Measurements from ENCODE around the gene SDK1.
A peak's percentile ranks its signal among the peaks of the same experiment; 100 is the strongest.

SDK1 gene, protein sequence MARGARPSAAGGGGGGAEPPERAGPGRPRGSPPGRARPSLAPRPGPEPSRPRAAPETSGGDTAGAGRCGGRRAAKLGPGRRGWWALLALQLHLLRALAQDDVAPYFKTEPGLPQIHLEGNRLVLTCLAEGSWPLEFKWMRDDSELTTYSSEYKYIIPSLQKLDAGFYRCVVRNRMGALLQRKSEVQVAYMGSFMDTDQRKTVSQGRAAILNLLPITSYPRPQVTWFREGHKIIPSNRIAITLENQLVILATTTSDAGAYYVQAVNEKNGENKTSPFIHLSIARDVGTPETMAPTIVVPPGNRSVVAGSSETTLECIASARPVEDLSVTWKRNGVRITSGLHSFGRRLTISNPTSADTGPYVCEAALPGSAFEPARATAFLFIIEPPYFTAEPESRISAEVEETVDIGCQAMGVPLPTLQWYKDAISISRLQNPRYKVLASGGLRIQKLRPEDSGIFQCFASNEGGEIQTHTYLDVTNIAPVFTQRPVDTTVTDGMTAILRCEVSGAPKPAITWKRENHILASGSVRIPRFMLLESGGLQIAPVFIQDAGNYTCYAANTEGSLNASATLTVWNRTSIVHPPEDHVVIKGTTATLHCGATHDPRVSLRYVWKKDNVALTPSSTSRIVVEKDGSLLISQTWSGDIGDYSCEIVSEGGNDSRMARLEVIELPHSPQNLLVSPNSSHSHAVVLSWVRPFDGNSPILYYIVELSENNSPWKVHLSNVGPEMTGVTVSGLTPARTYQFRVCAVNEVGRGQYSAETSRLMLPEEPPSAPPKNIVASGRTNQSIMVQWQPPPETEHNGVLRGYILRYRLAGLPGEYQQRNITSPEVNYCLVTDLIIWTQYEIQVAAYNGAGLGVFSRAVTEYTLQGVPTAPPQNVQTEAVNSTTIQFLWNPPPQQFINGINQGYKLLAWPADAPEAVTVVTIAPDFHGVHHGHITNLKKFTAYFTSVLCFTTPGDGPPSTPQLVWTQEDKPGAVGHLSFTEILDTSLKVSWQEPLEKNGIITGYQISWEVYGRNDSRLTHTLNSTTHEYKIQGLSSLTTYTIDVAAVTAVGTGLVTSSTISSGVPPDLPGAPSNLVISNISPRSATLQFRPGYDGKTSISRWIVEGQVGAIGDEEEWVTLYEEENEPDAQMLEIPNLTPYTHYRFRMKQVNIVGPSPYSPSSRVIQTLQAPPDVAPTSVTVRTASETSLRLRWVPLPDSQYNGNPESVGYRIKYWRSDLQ (N-terminal part only)

GRCh38 chr7:3300651-3301448 lies at the start of gene SDK1:
TSS of gene SDK1 (plus strand) at chr7:3301252. CDS start at chr7:3301587, 335 bp downstream.
- peaks cover 19% of the 10 kb centered on the region for H3K4me1 Mint-ChIP-seq
- peak within 1 kb of the TSS; percentile 77 to 89 for H3K4me3 Mint-ChIP-seq
- peak; percentile 92 to 94 for DNase-seq
- no peak within 1 kb of the TSS for H3K27ac Mint-ChIP-seq
- no peaks in the 10 kb centered on the region for H3K9me3 Mint-ChIP-seq
- ATAC-seq: peak; percentile 90
- H3K27me3 Mint-ChIP-seq: peaks cover 47% of the 10 kb centered on the region

- Mint-ChIP-seq H3K9me3 (no peaks in the 10 kb centered on the region), H3K27ac (no peak overlapping the region), H3K27me3 (peaks cover 22% of the 10 kb centered on the region), H3K4me3 (no peak overlapping the region), H3K4me1 (no peaks in the 10 kb centered on the region)
- no peak for ATAC-seq
- DNase-seq: no peak
These were observed 46.3 kb upstream of the SDK1 start for GRCh38 chr7:3254718-3255117.

- Mint-ChIP-seq H3K4me1 (no peaks in the 10 kb centered on the region), H3K27me3 (peaks cover 52% of the 10 kb centered on the region), H3K4me3 (peak overlapping the region in 1 of 2 donors; percentile 22), H3K9me3 (no peaks in the 10 kb centered on the region), H3K27ac (no peak overlapping the region)
- DNase-seq: no peak
- no peak for ATAC-seq
These were observed 41.2 kb upstream of the SDK1 start for GRCh38 chr7:3259711-3260400.

GRCh38 chr7:3260401-3260715 lies 40.7 kb upstream of the SDK1 start:
- peaks cover 55% of the 10 kb centered on the region for H3K27me3 Mint-ChIP-seq
- no peaks in the 10 kb centered on the region for H3K4me1 Mint-ChIP-seq
- H3K4me3 Mint-ChIP-seq: peak overlapping the region in 1 of 2 donors; percentile 22
- no peaks in the 10 kb centered on the region for H3K9me3 Mint-ChIP-seq
- DNase-seq: no peak
- no peak for ATAC-seq
- no peak overlapping the region for H3K27ac Mint-ChIP-seq

DNA sequence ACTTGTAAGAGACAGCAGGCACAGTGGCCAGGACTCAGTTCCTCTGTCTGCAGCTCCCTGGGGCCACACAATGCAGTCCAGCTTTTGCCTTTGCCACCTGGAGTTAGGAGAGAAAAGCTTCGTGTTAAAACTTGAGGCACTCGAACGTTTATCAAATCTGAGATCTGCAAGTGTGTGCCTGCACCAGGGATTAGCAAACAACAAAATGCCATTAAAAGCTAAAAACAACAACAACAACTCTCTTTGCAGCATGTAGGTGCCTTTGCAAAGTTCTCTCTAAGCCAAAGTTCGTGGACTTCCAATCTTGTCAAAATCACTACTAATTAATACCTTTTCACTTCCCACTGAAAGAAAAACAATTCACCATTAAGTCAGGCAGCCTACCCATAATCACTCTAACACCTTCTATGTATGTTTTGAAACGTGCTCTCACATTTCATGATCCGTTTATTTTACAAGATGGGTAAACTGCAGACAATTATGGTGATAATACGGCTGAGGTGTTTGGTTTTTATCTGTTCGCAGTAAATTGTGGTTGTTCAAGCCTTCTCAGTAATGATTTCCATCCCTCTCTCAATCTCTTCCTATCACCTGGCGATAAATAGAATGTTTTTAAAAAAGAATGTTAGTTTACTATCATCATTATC lies 36.2 kb upstream of the SDK1 start:
- no peak overlapping the region for H3K4me3 Mint-ChIP-seq
- no peak overlapping the region for H3K27ac Mint-ChIP-seq
- ATAC-seq (no peak), DNase-seq (no peak)
- no peaks in the 10 kb centered on the region for H3K9me3 Mint-ChIP-seq
- no peaks in the 10 kb centered on the region for H3K4me1 Mint-ChIP-seq
- peaks cover 39% of the 10 kb centered on the region for H3K27me3 Mint-ChIP-seq

- Mint-ChIP-seq H3K27me3 (peaks cover 33% of the 10 kb centered on the region), H3K27ac (no peak overlapping the region)
- ATAC-seq: no peak
These were observed 35.7 kb upstream of the SDK1 start for GRCh38 chr7:3265388-3265787.

GRCh38 chr7:3266240-3266639 lies 34.8 kb upstream of the SDK1 start:
- DNase-seq: no peak
- Mint-ChIP-seq H3K4me1 (no peaks in the 10 kb centered on the region), H3K4me3 (no peak overlapping the region), H3K27ac (no peak overlapping the region), H3K27me3 (peaks cover 25% of the 10 kb centered on the region), H3K9me3 (no peaks in the 10 kb centered on the region)
- ATAC-seq: no peak

More at GRCh38 chr7:3265388-3265787, 35.7 kb upstream of the SDK1 start:
- no peak for DNase-seq
- H3K4me1 Mint-ChIP-seq: no peaks in the 10 kb centered on the region
- H3K4me3 Mint-ChIP-seq: no peak overlapping the region
- H3K9me3 Mint-ChIP-seq: no peaks in the 10 kb centered on the region

- Mint-ChIP-seq H3K4me1 (no peaks in the 10 kb centered on the region), H3K4me3 (no peak overlapping the region), H3K27ac (no peak overlapping the region), H3K9me3 (no peaks in the 10 kb centered on the region), H3K27me3 (peaks cover 19% of the 10 kb centered on the region)
- no peak for DNase-seq
- no peak for ATAC-seq
These were observed 32.9 kb upstream of the SDK1 start for GRCh38 chr7:3267966-3268690.

DNA sequence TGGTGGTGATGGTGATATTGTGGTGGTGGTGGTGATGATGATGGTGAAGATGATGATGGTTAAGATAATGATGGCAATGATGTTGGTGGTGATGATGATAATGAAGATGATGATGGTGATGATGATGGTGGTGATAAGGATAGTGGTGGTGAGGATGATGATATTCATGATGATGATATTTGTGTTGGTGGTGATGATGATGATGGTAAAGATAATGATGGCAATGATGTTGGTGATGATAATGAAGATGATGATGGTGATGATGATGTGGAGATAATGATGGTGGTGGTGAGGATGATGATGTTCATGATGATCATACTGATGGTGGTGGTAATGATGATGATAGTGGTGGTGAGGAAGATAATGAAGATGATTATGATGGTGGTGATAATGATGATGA lies 30.7 kb upstream of the SDK1 start:
- ATAC-seq (no peak), DNase-seq (no peak)
- H3K9me3 Mint-ChIP-seq: no peaks in the 10 kb centered on the region
- no peak overlapping the region for H3K4me3 Mint-ChIP-seq
- H3K4me1 Mint-ChIP-seq: no peaks in the 10 kb centered on the region
- H3K27ac Mint-ChIP-seq: no peak overlapping the region
- no peaks in the 10 kb centered on the region for H3K27me3 Mint-ChIP-seq

DNA sequence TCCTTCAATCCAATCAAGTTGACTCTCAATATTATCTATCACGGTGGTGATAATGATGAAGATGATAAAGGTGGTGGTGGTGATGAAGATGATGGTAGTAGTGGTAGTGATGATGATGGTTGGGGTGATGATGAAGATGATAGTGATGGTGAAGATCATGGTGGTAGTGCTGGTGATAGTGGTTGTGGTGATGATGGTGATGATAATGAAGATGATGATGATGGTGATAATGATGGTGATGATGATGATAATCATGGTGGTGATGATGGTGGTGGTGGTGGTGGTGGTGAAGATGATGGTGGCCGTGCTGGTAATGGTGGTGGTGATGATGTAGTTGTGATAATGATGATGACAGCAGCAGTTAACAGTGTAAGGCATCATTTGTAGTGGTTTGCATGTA lies 29.8 kb upstream of the SDK1 start:
- Mint-ChIP-seq H3K4me1 (no peaks in the 10 kb centered on the region), H3K27me3 (no peaks in the 10 kb centered on the region), H3K4me3 (no peak overlapping the region), H3K9me3 (no peaks in the 10 kb centered on the region), H3K27ac (no peak overlapping the region)
- DNase-seq (no peak), ATAC-seq (no peak)

- Mint-ChIP-seq H3K9me3 (peaks cover 0 to 3% of the 10 kb centered on the region in 2 donors), H3K27me3 (no peaks in the 10 kb centered on the region), H3K4me3 (no peak overlapping the region), H3K27ac (no peak overlapping the region), H3K4me1 (no peaks in the 10 kb centered on the region)
- DNase-seq: no peak
- ATAC-seq: no peak
These were observed 28.3 kb upstream of the SDK1 start for GRCh38 chr7:3272691-3273141.

DNA sequence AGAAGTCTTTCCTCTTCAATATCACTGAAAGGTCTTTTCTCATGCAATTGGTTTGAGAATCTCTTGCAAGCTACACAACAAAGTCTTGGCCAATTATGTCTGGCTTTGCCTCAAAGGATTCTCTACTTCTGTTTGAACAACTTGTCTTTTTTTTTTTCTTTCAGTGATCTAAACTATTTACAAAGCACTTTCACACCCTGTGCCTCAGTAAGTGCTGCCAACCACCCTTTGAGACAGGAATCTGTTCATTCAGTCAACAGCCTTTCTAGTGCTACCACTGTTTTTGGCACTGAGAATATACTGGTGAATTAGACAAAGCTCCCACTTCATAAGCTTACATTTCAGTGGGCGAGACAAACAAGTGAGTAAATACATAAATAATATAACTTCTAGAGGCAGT lies 26.9 kb upstream of the SDK1 start:
- ATAC-seq (no peak), DNase-seq (no peak)
- H3K4me3 Mint-ChIP-seq: no peak overlapping the region
- H3K9me3 Mint-ChIP-seq: peaks cover 0 to 3% of the 10 kb centered on the region in 2 donors
- H3K27ac Mint-ChIP-seq: no peak overlapping the region
- H3K27me3 Mint-ChIP-seq: peaks cover 5% of the 10 kb centered on the region
- H3K4me1 Mint-ChIP-seq: no peaks in the 10 kb centered on the region

GRCh38 chr7:3277604-3278572 lies 23.2 kb upstream of the SDK1 start:
- H3K4me3 Mint-ChIP-seq: no peak overlapping the region
- no peaks in the 10 kb centered on the region for H3K4me1 Mint-ChIP-seq
- H3K27me3 Mint-ChIP-seq: peaks cover 5% of the 10 kb centered on the region
- H3K9me3 Mint-ChIP-seq: peaks cover 0 to 3% of the 10 kb centered on the region in 2 donors
- DNase-seq: no peak
- H3K27ac Mint-ChIP-seq: no peak overlapping the region
- ATAC-seq: no peak

Data from stimulated activated naive CD8-positive, alpha-beta T cell treated with anti-CD3 and anti-CD28 coated beads, Interleukin-15, amount 100 ng/mL, for 72 hours (primary cell).